ENCODE measurements around the gene ATXN1.

ATXN1 gene

DNA sequence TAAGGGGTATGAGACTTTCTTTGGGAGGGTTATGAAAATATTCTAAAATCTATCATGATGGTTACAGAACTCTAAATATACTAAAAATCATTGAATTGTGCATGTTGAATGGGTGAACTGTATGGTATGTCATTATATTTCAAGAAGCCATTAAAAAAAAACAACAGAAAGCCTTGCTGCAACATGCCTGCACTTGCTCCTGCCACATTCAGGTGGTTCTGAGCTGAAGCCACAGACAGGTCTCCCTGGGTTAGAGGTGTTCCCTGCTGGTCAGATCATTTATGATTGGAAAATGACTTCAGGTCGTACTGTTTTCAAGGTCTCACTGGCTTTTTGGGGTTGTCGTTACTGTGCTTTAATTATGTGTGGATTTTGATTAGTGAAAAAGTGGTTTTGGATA, 509.6 kb downstream of the ATXN1 start:
- H3K36me3 Mint-ChIP-seq (ENCODE audit: low read depth): peaks cover 16% of the 10 kb centered on the region
- H3K4me3 Mint-ChIP-seq: no peak overlapping the region
- peaks cover 17% of the 10 kb centered on the region for H3K4me1 Mint-ChIP-seq

DNA sequence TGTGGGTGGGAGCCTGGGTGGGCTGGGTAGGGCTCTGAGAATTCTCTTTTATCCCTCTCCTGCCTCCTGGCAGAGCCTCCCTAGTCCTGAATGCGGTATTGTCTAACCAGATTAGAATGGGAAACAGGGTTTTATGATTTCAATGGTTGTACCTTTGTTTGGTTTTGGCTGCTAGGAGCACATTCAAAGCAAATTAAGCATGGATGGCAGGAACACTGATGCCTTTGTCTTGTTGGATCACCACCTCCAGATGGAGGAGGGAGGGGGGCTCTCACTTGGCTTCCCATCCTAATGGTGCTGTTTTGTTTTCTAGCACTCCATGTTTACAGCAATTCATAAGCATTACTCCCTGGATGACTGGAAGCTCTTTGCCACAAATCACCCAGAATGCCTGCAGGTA, 511.3 kb downstream of the ATXN1 start:
- no peak for DNase-seq
- peaks cover 14% of the 10 kb centered on the region for H3K36me3 Mint-ChIP-seq (ENCODE audit: low read depth)
- peaks cover 33% of the 10 kb centered on the region for H3K4me1 Mint-ChIP-seq
- H3K27me3 Mint-ChIP-seq (ENCODE audit: low read depth, poor library complexity): peaks cover 3% of the 10 kb centered on the region
- no peak overlapping the region for H3K27ac Mint-ChIP-seq
- TF ChIP-seq, protein P1, sequence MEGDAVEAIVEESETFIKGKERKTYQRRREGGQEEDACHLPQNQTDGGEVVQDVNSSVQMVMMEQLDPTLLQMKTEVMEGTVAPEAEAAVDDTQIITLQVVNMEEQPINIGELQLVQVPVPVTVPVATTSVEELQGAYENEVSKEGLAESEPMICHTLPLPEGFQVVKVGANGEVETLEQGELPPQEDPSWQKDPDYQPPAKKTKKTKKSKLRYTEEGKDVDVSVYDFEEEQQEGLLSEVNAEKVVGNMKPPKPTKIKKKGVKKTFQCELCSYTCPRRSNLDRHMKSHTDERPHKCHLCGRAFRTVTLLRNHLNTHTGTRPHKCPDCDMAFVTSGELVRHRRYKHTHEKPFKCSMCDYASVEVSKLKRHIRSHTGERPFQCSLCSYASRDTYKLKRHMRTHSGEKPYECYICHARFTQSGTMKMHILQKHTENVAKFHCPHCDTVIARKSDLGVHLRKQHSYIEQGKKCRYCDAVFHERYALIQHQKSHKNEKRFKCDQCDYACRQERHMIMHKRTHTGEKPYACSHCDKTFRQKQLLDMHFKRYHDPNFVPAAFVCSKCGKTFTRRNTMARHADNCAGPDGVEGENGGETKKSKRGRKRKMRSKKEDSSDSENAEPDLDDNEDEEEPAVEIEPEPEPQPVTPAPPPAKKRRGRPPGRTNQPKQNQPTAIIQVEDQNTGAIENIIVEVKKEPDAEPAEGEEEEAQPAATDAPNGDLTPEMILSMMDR (IDR thresholded peaks at IDR 0.05): no peak
- no peaks in the 10 kb centered on the region for H3K9me3 Mint-ChIP-seq
- H3K4me3 Mint-ChIP-seq: no peak overlapping the region

More for the DNA sequence above, 509.6 kb downstream of the ATXN1 start:
- peaks cover 3% of the 10 kb centered on the region for H3K27me3 Mint-ChIP-seq (ENCODE audit: low read depth, poor library complexity)
- DNase-seq: no peak
- peaks cover 3% of the 10 kb centered on the region for H3K9me3 Mint-ChIP-seq
- no peak overlapping the region for H3K27ac Mint-ChIP-seq
- TF ChIP-seq, protein P1 (IDR thresholded peaks at IDR 0.05): no peak
